K562 (cell line): ENCODE data around the gene UQCRH. TPM values are rescaled to one million over a fixed set of nuclear protein-coding genes. Genes with fewer than 3 reads are reported as not detected.

Experiments
- ATF7 ChIP-seq: fragments of 450-650 bp; IDR thresholded peaks from 2 replicates; pipeline ENCODE4 v1.7.1; 2014; ENCODE audit warnings: mild to moderate bottlenecking, moderate library complexity
- CTBP1 ChIP-seq: fragments of 450-650 bp; IDR thresholded peaks from 2 replicates; pipeline ENCODE4 v1.6.1; 2016; ENCODE audit warnings: borderline replicate concordance
- CTCF ChIP-seq, 3 experiments: IDR thresholded peaks in 2 of 3; conservative IDR thresholded peaks in 1 of 3; 2 replicates each; pipeline ENCODE4 v1.5.1; 2011 to 2012; ENCODE audit warnings: low read length in 3 of 3, mild to moderate bottlenecking in 3 of 3, control low read depth in 2 of 3, improper control_type of control experiment in 1 of 3, inconsistent platforms in 1 of 3, low read depth in 1 of 3, mixed read lengths in 1 of 3, moderate library complexity in 1 of 3; ENCODE audit not compliant: insufficient read depth in 2 of 3
- ELF1 ChIP-seq: fragments of 200-800 bp; sonication (Bioruptor generic); IDR thresholded peaks from 2 replicates; pipeline ENCODE4 v1.6.1; 2016; ENCODE audit warnings: missing genetic modification characterization, missing compliant biosample characterization
- ETV1 ChIP-seq: fragments of 450-650 bp; conservative IDR thresholded peaks from 2 replicates; pipeline ENCODE4 v1.6.1; 2016; ENCODE audit warnings: missing genetic modification characterization, control low read depth, low read depth, missing compliant biosample characterization
- FOXJ2 ChIP-seq: fragments of 200-800 bp; sonication (Bioruptor generic); IDR thresholded peaks from 2 replicates; pipeline ENCODE4 v1.6.1; 2016; ENCODE audit warnings: missing genetic modification characterization, missing compliant biosample characterization
- FOXK2 ChIP-seq, 2 experiments: fragments of 450-650 bp; IDR thresholded peaks in 1 of 2; conservative IDR thresholded peaks in 1 of 2; 2 replicates each; pipeline ENCODE4 v1.6.1; 2016; ENCODE audit warnings: low read depth in 2 of 2, mild to moderate bottlenecking in 1 of 2
- HNRNPLL ChIP-seq: fragments of 200-400 bp; formaldehyde crosslinking; IDR thresholded peaks from 2 replicates; pipeline ENCODE4 v1.6.1; 2017; ENCODE audit warnings: low read length, low read depth, mild to moderate bottlenecking; ENCODE audit not compliant: poor library complexity, severe bottlenecking
- MBD2 ChIP-seq: sonication (generic); IDR thresholded peaks from 2 replicates; pipeline ENCODE4 v1.6.1; 2016; ENCODE audit warnings: low read depth, borderline replicate concordance
- PTRF ChIP-seq: fragments of 450-650 bp; IDR thresholded peaks from 2 replicates; pipeline ENCODE4 v1.6.1; 2016; ENCODE audit warnings: mild to moderate bottlenecking, missing genetic modification characterization, missing compliant biosample characterization
- PURB ChIP-seq: sonication (generic); formaldehyde crosslinking; IDR thresholded peaks from 2 replicates; pipeline ENCODE4 v1.9.0; 2021; ENCODE audit warnings: low read depth, mild to moderate bottlenecking, missing genetic modification reagents
- RB1 ChIP-seq: fragments of 450-650 bp; IDR thresholded peaks from 2 replicates; pipeline ENCODE4 v1.6.1; 2017; ENCODE audit warnings: low read depth, mild to moderate bottlenecking
- RBFOX2 ChIP-seq: fragments of 200-400 bp; formaldehyde crosslinking; IDR thresholded peaks from 2 replicates; pipeline ENCODE4 v1.6.1; 2017; ENCODE audit warnings: low read depth, mild to moderate bottlenecking, low read length, moderate library complexity
- RCOR1 ChIP-seq, 2 experiments: IDR thresholded peaks; 2 replicates each; pipeline ENCODE4 v1.6.1; 2012; ENCODE audit warnings: low read depth in 2 of 2, low read length in 2 of 2, borderline replicate concordance in 1 of 2, improper control_type of control experiment in 1 of 2
- SMC3 ChIP-seq: conservative IDR thresholded peaks from 2 replicates; pipeline ENCODE4 v1.6.1; 2011; ENCODE audit warnings: low read depth, low read length, improper control_type of control experiment; ENCODE audit not compliant: insufficient read depth
- SPI1 ChIP-seq: IDR thresholded peaks from 2 replicates; pipeline ENCODE4 v1.6.1; 2011; ENCODE audit warnings: low read depth, low read length, control low read depth, borderline replicate concordance
- STAT5A ChIP-seq: IDR thresholded peaks from 2 replicates; pipeline ENCODE4 v1.6.1; 2012; ENCODE audit warnings: low read length, inconsistent platforms, borderline replicate concordance
- TBP ChIP-seq: optimal IDR thresholded peaks from 2 replicates; pipeline ENCODE3; 2011; ENCODE audit warnings: low read depth, low read length, improper control_type of control experiment
- TEAD4 ChIP-seq, 2 experiments: sonication (generic) in 1 of 2; formaldehyde crosslinking in 1 of 2; IDR thresholded peaks; 2 replicates each; pipeline versions ENCODE4 v1.6.1 to v1.8.0; 2012 to 2022; ENCODE audit warnings: borderline replicate concordance in 1 of 2, inconsistent platforms in 1 of 2, low read length in 1 of 2, mild to moderate bottlenecking in 1 of 2, missing genetic modification reagents in 1 of 2
- ZNF583 ChIP-seq: fragments of 250-450 bp; sonication (Bioruptor Pico); IDR thresholded peaks from 2 replicates; pipeline ENCODE4 v1.4.0; 2020
- ZNF639 ChIP-seq, 2 experiments: fragments of 200-800 bp in 1 of 2; sonication (Bioruptor generic) in 1 of 2; sonication (generic) in 1 of 2; formaldehyde crosslinking in 1 of 2; IDR thresholded peaks in 1 of 2; conservative IDR thresholded peaks in 1 of 2; 2 replicates each; pipeline versions ENCODE4 v1.5.0 to v1.6.1; 2016 to 2020; ENCODE audit warnings: missing compliant biosample characterization in 1 of 2, missing genetic modification characterization in 1 of 2, missing genetic modification reagents in 1 of 2
- polyA plus RNA-seq, 8 experiments: library from polyadenylated mRNA; depleted of rRNA in 4 of 8; stranded (reverse) in 5 of 8; unstranded in 3 of 8; fragments of >200 nt; fragmentation: Nextera tagmentation in 2 of 8; fragmentation: Illumina TruSeq in 1 of 8; extraction: Ambion mirVana in 2 of 8; extraction: Trizol in 1 of 8; gene quantifications; 2 replicates each; pipeline versions ENCODE4 v1.2.1 to v1.2.3, GENCODE V29; 2011 to 2014; ENCODE audit warnings: inconsistent platforms in 1 of 8, missing spikeins in 1 of 8
- total RNA-seq, 7 experiments: library from RNA; depleted of rRNA in 6 of 7; stranded (reverse); fragments of >200 nt in 6 of 7; fragmentation: Illumina TruSeq in 2 of 7; extraction: Trizol in 2 of 7; gene quantifications; 2 replicates each; pipeline versions ENCODE4 v1.2.1 to v1.2.3, GENCODE V29; 2011 to 2021; ENCODE audit warnings: low replicate concordance in 1 of 7
- TF ChIP-seq, protein P1 (sequence below): fragments of 450-650 bp; formaldehyde crosslinking; IDR thresholded peaks from 2 replicates; pipeline ENCODE4 v1.4.0; 2020; ENCODE audit warnings: mild to moderate bottlenecking, moderate library complexity

UQCRH gene
- total and polyA plus RNA-seq, 9 of the 15 experiments (the other 6 are each of a cell fraction or from before 2014, with no cell fraction given) = 1,267 to 5,184 (median 2,410) TPM

DNA sequence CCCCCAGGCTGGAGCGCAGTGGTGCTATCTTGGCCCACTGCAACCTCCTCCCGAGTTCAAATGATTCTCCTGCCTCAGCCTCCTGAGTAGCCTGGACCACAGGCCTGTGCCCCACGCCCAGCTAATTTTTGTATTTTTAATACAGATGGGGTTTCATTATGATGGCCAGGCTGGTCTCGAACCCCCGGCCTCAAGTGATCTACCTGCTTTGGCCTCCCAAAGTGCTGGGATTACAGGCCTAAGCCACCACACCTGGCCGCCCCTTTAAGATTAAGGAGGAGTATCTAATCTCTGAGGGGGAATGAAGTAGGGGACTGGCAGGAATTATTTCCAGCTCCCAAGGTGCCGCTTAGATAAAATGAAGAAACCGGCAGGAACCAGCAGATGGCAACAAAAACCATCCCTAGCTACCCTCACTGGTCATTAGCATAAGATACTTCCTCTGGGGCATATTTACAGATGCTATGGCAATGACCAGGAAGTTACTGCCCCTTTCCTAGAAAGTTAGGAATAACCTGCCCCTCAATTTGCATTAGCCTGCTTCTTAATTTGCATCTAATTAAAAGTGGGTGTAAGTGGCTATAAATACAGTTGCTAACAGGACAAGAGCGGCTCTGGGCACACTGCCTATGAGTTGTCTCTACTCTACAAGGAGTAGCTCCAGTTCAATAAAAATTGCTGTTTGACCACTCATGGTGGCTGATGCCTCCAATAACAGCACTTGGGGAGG lies 30.0 kb downstream of the UQCRH start (continued):
- TF ChIP-seq FOXJ2 = 0 out of 2 replicates have a peak, but pooled peaks have one; percentile 49
- TF ChIP-seq TBP = peak; percentile 72
- TF ChIP-seq ELF1 = peak; percentile 80
- no peak for TF ChIP-seq PTRF
- TF ChIP-seq STAT5A = 0 out of 2 replicates have a peak, but pooled peaks have one; percentile 16
- peak; percentile 36; the same call in 1 of the 2 replicates for TF ChIP-seq SMC3
- TF ChIP-seq, protein P1, sequence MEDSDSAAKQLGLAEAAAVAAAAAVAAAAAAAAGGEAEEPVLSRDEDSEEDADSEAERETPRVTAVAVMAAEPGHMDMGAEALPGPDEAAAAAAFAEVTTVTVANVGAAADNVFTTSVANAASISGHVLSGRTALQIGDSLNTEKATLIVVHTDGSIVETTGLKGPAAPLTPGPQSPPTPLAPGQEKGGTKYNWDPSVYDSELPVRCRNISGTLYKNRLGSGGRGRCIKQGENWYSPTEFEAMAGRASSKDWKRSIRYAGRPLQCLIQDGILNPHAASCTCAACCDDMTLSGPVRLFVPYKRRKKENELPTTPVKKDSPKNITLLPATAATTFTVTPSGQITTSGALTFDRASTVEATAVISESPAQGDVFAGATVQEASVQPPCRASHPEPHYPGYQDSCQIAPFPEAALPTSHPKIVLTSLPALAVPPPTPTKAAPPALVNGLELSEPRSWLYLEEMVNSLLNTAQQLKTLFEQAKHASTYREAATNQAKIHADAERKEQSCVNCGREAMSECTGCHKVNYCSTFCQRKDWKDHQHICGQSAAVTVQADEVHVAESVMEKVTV (CRISPR knock-in tag) = peak; percentile 43; the same call in 1 of the 2 replicates
- TF ChIP-seq ATF7 = peak; percentile 41; the same call in 1 of the 2 replicates
- no peak for TF ChIP-seq ZNF583 (CRISPR knock-in tag)
- TF ChIP-seq HNRNPLL = no peak
- TF ChIP-seq RB1 = peak; percentile 62; the same call in 1 of the 2 replicates
- peak; percentile 45; the same call in 1 of the 2 replicates for TF ChIP-seq SPI1
- TF ChIP-seq MBD2 = no peak
- peak; percentile 88 to 89 for TF ChIP-seq FOXK2 (conservative IDR thresholded peaks at IDR 0.05 in 1 of 2, IDR thresholded peaks at IDR 0.05 in 1 of 2; ENCODE audit: low read depth in 2 of 2)
- 0 out of 4 replicates have a peak, but pooled peaks of 1 of the 2 experiments have one; percentile 59 for TF ChIP-seq RCOR1 (IDR thresholded peaks at IDR 0.05; ENCODE audit: borderline replicate concordance in 1 of 2, low read depth in 2 of 2, low read length in 2 of 2)
- TF ChIP-seq RBFOX2 = no peak
- no peak for TF ChIP-seq ZNF639 (CRISPR knock-in tag; conservative IDR thresholded peaks at IDR 0.05 in 1 of 2, IDR thresholded peaks at IDR 0.05 in 1 of 2)
- TF ChIP-seq TEAD4 (IDR thresholded peaks at IDR 0.05; ENCODE audit: low read length) = 0 out of 2 replicates have a peak, but pooled peaks have one; percentile 6
- no peak for TF ChIP-seq TEAD4 (CRISPR knock-in tag; IDR thresholded peaks at IDR 0.05; ENCODE audit: borderline replicate concordance)
- peak; percentile 67 to 96 (median 80) for TF ChIP-seq CTCF (IDR thresholded peaks at IDR 0.05 in 2 of 3, conservative IDR thresholded peaks at IDR 0.05 in 1 of 3; ENCODE audit: insufficient read depth in 2 of 3, low read depth in 1 of 3, low read length in 3 of 3)
- TF ChIP-seq ETV1 (tag) = peak; percentile 53; the same call in 1 of the 2 replicates
- TF ChIP-seq PURB (CRISPR knock-in tag) = no peak
- peak; percentile 57 for TF ChIP-seq CTBP1
